Erythroblast (primary cell): ENCODE data around the gene MFSD12.

Experiments used
- DNase-seq, 2 experiments: peaks; one replicate each; lab custom pipeline; 2025; lab: John Stamatoyannopoulos, UW
- GATA1 ChIP-seq: IDR thresholded peaks from 2 replicates; pipeline ENCODE4 v1.6.1; 2011; ENCODE audit warnings: low read depth, mild to moderate bottlenecking, control low read depth, low read length, moderate library complexity
- POLR2A ChIP-seq: IDR thresholded peaks from 2 replicates; pipeline ENCODE4 v1.6.1; 2011; ENCODE audit warnings: mild to moderate bottlenecking, low read length

MFSD12 gene

GRCh38 chr19:3557461-3558248, at the start of gene MFSD12:
MFSD12 (minus strand) TSS chr19:3557586; CDS start chr19:3557403, 183 bp downstream.
- DNase-seq: peak; percentile 93 to 97

GRCh38 chr19:3606690-3607289, 49.4 kb upstream of the MFSD12 start, which contains the start of gene TBXA2R:
TBXA2R (minus strand) TSS chr19:3606875; CDS start chr19:3600634, 6,241 bp downstream.
- DNase-seq: peak in 1 of 2 experiments; percentile 47
- TF ChIP-seq POLR2A: no peak
- TF ChIP-seq GATA1: no peak

More at GRCh38 chr19:3557461-3558248, at the start of gene MFSD12:
- TF ChIP-seq GATA1 (no peak), POLR2A (peak; percentile 43)

- TF ChIP-seq POLR2A (no peak), GATA1 (no peak)
- no peak for DNase-seq
Observed at GRCh38 chr19:3606174-3606689, 48.8 kb upstream of the MFSD12 start.

GRCh38 chr19:3605770-3606169, 48.4 kb upstream of the MFSD12 start:
- TF ChIP-seq GATA1 (no peak), POLR2A (no peak)
- no peak for DNase-seq

GRCh38 chr19:3605361-3605760, 48.0 kb upstream of the MFSD12 start:
- TF ChIP-seq GATA1 (no peak), POLR2A (no peak)
- DNase-seq: no peak

GRCh38 chr19:3604987-3605343, 47.6 kb upstream of the MFSD12 start:
- TF ChIP-seq POLR2A (no peak), GATA1 (no peak)
- DNase-seq: no peak

- DNase-seq: no peak
- TF ChIP-seq GATA1: no peak
Observed at GRCh38 chr19:3604227-3604986, 47.0 kb upstream of the MFSD12 start.

- TF ChIP-seq GATA1 (no peak), POLR2A (no peak)
- no peak for DNase-seq
Observed at GRCh38 chr19:3603121-3603811, 45.9 kb upstream of the MFSD12 start.

- no peak for DNase-seq
Observed at GRCh38 chr19:3601021-3601420, 43.6 kb upstream of the MFSD12 start.

GRCh38 chr19:3599776-3600187, 42.4 kb upstream of the MFSD12 start:
- DNase-seq: no peak
- TF ChIP-seq POLR2A (no peak), GATA1 (no peak)

More at GRCh38 chr19:3601021-3601420, 43.6 kb upstream of the MFSD12 start:
- TF ChIP-seq GATA1 (no peak), POLR2A (no peak)

GRCh38 chr19:3595521-3596061, 38.2 kb upstream of the MFSD12 start:
- TF ChIP-seq GATA1 (no peak), POLR2A (no peak)
- no peak for DNase-seq

- DNase-seq: no peak
- no peak for TF ChIP-seq POLR2A
- no peak for TF ChIP-seq GATA1
Observed at GRCh38 chr19:3593156-3593555, 35.8 kb upstream of the MFSD12 start.
